ENCODE measurements around the gene LIN37.

The LIN37 gene

DNA sequence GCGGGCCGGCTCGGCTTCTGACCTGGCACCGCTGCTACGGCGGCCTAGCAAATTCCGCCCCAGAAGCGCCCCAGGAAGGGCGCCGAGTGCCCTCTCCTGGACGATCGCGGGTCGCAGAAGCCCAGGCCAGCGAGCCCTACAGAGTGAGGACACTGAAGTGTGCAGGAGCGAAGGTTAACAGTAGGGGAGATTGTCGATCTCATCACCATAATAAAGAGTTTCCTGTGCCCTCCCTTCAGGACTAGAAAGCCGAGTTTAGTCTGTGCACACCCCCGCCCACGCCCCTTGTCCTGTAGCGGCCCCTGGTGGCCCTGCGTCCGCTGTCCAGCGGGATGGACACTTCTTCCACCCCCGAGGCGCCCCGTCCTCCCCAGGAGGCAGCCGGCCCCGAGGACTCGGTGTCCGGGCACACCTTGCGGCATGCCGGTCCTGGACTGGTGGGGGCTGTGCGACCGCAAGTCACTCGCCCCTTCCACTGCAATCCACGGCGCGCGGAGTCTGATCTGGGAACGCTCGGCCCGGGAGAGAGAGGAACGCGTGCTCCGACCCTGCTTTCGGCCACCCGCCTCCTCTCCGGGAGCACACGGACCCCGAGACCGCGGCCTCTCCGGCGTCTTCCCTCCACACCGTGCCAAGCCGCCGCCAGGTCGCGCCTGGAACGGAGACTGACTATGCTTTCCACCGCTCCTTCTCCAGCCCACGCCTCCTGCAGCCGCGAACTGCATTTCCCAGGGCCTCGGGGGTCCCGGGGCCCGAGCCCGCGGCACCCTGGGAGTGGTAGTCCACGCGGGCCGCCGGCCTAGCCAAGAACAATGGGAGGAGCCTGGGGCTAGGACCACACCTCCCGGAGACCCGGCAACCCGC is 31.3 kb upstream of the LIN37 start:
- DNase-seq (peak; percentile 98), ATAC-seq (ENCODE audit: insufficient read depth, low read depth) (peak; percentile 92)
- Histone ChIP-seq H3K36me3 (ENCODE audit: insufficient read depth, low read length) (peaks cover 30% of the 10 kb centered on the region), H2AFZ (ENCODE audit: low read depth, low read length) (peak overlapping the region; percentile 96), H4K20me1 (ENCODE audit: insufficient read depth, low read length) (peaks cover 31% of the 10 kb centered on the region), H3K27ac (ENCODE audit: low read length) (peak overlapping the region; percentile 80), H3K4me3 (ENCODE audit: low read depth in 1 of 2, low read length in 2 of 2) (peak overlapping the region; percentile 59 to 94; a peak in 3 of 4 replicates), H3K4me2 (ENCODE audit: insufficient read depth, low read length) (peak overlapping the region; percentile 96), H3K4me1 (ENCODE audit: insufficient read depth, low read length) (peaks cover 42% of the 10 kb centered on the region), H3K27me3 (ENCODE audit: insufficient read depth, low read length, poor library complexity) (no peaks in the 10 kb centered on the region), H3K9me3 (ENCODE audit: insufficient read depth, low read length, severe bottlenecking) (no peaks in the 10 kb centered on the region), H3K9ac (ENCODE audit: low read depth, low read length) (peak overlapping the region; percentile 81), H3K79me2 (ENCODE audit: insufficient read depth, low read length) (peaks cover 47% of the 10 kb centered on the region)
- TF ChIP-seq, protein P1, sequence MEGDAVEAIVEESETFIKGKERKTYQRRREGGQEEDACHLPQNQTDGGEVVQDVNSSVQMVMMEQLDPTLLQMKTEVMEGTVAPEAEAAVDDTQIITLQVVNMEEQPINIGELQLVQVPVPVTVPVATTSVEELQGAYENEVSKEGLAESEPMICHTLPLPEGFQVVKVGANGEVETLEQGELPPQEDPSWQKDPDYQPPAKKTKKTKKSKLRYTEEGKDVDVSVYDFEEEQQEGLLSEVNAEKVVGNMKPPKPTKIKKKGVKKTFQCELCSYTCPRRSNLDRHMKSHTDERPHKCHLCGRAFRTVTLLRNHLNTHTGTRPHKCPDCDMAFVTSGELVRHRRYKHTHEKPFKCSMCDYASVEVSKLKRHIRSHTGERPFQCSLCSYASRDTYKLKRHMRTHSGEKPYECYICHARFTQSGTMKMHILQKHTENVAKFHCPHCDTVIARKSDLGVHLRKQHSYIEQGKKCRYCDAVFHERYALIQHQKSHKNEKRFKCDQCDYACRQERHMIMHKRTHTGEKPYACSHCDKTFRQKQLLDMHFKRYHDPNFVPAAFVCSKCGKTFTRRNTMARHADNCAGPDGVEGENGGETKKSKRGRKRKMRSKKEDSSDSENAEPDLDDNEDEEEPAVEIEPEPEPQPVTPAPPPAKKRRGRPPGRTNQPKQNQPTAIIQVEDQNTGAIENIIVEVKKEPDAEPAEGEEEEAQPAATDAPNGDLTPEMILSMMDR (IDR thresholded peaks at IDR 0.05; ENCODE audit: borderline replicate concordance, extremely low read depth, low read length, poor library complexity, severe bottlenecking) = peak; percentile 76
- TF ChIP-seq EZH2 (IDR thresholded peaks at IDR 0.05; ENCODE audit: borderline replicate concordance, low read depth, low read length, severe bottlenecking) = no peak

DNA sequence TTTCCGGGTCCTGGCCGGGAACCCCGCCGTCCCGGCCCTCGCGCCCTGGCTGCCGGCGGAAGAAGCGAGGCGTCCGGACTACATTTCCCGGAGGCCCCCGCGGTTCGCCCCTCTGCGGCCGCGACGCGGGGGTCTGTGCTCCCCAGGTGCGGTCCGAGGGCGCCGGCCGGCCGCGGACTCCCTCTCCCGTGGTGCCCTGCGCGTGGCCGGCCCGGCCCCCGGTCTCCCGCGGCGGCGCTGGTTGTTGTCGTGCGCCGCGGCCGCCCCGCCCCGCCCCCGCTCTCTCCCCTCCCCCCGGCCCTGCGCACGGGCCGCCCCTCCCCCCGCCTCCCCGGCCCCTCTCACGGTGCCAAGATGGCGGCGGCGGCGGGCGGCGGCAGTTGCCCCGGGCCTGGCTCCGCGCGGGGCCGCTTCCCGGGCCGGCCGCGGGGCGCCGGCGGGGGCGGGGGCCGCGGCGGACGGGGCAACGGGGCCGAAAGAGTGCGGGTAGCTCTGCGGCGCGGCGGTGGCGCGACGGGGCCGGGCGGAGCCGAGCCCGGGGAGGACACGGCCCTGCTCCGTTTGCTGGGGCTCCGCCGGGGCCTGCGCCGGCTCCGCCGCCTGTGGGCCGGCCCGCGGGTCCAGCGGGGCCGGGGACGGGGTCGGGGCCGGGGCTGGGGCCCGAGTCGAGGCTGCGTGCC is 30.6 kb upstream of the LIN37 start, which contains the start of gene KMT2B:
Gene KMT2B, plus strand, starts transcription at position 339 of the 680 bp plus-strand sequence. Its CDS starts 16 bp downstream, at position 355.
- peak within 1 kb of the TSS; percentile 80 for H3K27ac ChIP-seq (ENCODE audit: low read length)
- H3K27me3 ChIP-seq (ENCODE audit: insufficient read depth, low read length, poor library complexity) = no peaks in the 10 kb centered on the region
- peaks cover 38% of the 10 kb centered on the region for H3K36me3 ChIP-seq (ENCODE audit: insufficient read depth, low read length)
- TF ChIP-seq EZH2 (IDR thresholded peaks at IDR 0.05; ENCODE audit: borderline replicate concordance, low read depth, low read length, severe bottlenecking) = no peak
- TF ChIP-seq, protein P1 (IDR thresholded peaks at IDR 0.05; ENCODE audit: borderline replicate concordance, extremely low read depth, low read length, poor library complexity, severe bottlenecking) = no peak
- peak within 1 kb of the TSS; percentile 96 for H3K4me2 ChIP-seq (ENCODE audit: insufficient read depth, low read length)
- ATAC-seq (ENCODE audit: insufficient read depth, low read depth) (no peak), DNase-seq (no peak)
- H3K9me3 ChIP-seq (ENCODE audit: insufficient read depth, low read length, severe bottlenecking) = no peaks in the 10 kb centered on the region
- peak within 1 kb of the TSS; percentile 84 for H3K9ac ChIP-seq (ENCODE audit: low read depth, low read length)
- peak within 1 kb of the TSS; percentile 96 for H2AFZ ChIP-seq (ENCODE audit: low read depth, low read length)
- peaks cover 52% of the 10 kb centered on the region for H3K79me2 ChIP-seq (ENCODE audit: insufficient read depth, low read length)
- peaks cover 42% of the 10 kb centered on the region for H3K4me1 ChIP-seq (ENCODE audit: insufficient read depth, low read length)
- peak within 1 kb of the TSS; percentile 59 to 94; a peak in 3 of 4 replicates for H3K4me3 ChIP-seq (ENCODE audit: low read depth in 1 of 2, low read length in 2 of 2)
- peaks cover 39% of the 10 kb centered on the region for H4K20me1 ChIP-seq (ENCODE audit: insufficient read depth, low read length)

DNA sequence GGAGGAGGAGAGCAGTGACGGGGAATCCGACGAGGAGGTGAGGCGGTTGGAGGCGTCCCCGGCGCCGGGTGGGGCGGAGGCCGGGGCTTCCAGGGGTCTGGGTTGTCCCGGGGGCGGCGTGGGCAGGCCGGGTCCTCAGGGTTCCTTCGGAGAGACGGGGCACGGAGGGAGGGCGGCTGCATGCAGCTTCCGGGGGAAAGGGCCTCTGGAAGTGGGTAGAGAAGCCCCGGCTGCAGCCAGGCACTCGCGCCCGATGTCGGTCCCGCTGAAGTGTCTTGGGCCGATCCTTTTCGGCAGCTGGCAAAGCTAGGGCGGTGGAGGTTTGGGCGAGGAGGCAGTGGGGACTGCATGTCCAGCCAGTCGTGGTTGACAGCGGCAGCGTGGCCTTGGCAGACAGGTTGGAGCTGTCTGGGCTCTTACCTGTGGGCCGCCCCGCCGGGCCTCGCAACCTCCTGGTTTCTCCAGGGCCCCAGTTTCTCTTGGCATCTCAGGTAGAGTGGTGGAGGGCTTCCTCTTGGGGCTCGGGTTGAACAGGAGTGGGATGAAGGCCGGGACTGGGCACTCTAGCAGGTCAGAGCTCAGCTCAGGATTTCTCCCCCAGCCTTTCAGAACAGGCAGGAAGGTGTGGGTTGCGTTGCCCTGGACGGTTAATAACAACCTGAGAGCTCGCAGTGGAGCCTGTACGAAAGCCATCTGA is 29.9 kb upstream of the LIN37 start:
- H3K36me3 ChIP-seq (ENCODE audit: insufficient read depth, low read length) = peaks cover 45% of the 10 kb centered on the region
- H3K9ac ChIP-seq (ENCODE audit: low read depth, low read length) = peak overlapping the region; percentile 84
- H3K27me3 ChIP-seq (ENCODE audit: insufficient read depth, low read length, poor library complexity) = no peaks in the 10 kb centered on the region
- H3K27ac ChIP-seq (ENCODE audit: low read length) = peak overlapping the region; percentile 48
- DNase-seq (peak; percentile 65), ATAC-seq (ENCODE audit: insufficient read depth, low read depth) (peak; percentile 7; the same call in 1 of the 3 replicates)
- no peak for TF ChIP-seq EZH2 (IDR thresholded peaks at IDR 0.05; ENCODE audit: borderline replicate concordance, low read depth, low read length, severe bottlenecking)
- TF ChIP-seq, protein P1 (IDR thresholded peaks at IDR 0.05; ENCODE audit: borderline replicate concordance, extremely low read depth, low read length, poor library complexity, severe bottlenecking) = no peak
- peak overlapping the region; percentile 56 to 94; a peak in 3 of 4 replicates for H3K4me3 ChIP-seq (ENCODE audit: low read depth in 1 of 2, low read length in 2 of 2)
- no peaks in the 10 kb centered on the region for H3K9me3 ChIP-seq (ENCODE audit: insufficient read depth, low read length, severe bottlenecking)
- peaks cover 52% of the 10 kb centered on the region for H3K79me2 ChIP-seq (ENCODE audit: insufficient read depth, low read length)
- H4K20me1 ChIP-seq (ENCODE audit: insufficient read depth, low read length) = peaks cover 42% of the 10 kb centered on the region
- peak overlapping the region; percentile 82 for H3K4me2 ChIP-seq (ENCODE audit: insufficient read depth, low read length)
- peaks cover 42% of the 10 kb centered on the region for H3K4me1 ChIP-seq (ENCODE audit: insufficient read depth, low read length)
- H2AFZ ChIP-seq (ENCODE audit: low read depth, low read length) = peak overlapping the region; percentile 7
